DMS 273 (cell line): ENCODE measurements around the gene VPS8.
A peak's percentile ranks its signal among the peaks of the same experiment; 100 is the strongest.

Experiments used
- DNase-seq: peaks from one replicate; lab custom pipeline; 2025; ENCODE audit not compliant: unreplicated experiment; lab: John Stamatoyannopoulos, UW

Gene VPS8, protein sequence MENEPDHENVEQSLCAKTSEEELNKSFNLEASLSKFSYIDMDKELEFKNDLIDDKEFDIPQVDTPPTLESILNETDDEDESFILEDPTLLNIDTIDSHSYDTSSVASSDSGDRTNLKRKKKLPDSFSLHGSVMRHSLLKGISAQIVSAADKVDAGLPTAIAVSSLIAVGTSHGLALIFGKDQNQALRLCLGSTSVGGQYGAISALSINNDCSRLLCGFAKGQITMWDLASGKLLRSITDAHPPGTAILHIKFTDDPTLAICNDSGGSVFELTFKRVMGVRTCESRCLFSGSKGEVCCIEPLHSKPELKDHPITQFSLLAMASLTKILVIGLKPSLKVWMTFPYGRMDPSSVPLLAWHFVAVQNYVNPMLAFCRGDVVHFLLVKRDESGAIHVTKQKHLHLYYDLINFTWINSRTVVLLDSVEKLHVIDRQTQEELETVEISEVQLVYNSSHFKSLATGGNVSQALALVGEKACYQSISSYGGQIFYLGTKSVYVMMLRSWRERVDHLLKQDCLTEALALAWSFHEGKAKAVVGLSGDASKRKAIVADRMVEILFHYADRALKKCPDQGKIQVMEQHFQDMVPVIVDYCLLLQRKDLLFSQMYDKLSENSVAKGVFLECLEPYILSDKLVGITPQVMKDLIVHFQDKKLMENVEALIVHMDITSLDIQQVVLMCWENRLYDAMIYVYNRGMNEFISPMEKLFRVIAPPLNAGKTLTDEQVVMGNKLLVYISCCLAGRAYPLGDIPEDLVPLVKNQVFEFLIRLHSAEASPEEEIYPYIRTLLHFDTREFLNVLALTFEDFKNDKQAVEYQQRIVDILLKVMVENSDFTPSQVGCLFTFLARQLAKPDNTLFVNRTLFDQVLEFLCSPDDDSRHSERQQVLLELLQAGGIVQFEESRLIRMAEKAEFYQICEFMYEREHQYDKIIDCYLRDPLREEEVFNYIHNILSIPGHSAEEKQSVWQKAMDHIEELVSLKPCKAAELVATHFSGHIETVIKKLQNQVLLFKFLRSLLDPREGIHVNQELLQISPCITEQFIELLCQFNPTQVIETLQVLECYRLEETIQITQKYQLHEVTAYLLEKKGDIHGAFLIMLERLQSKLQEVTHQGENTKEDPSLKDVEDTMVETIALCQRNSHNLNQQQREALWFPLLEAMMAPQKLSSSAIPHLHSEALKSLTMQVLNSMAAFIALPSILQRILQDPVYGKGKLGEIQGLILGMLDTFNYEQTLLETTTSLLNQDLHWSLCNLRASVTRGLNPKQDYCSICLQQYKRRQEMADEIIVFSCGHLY (N-terminal part only)

DNA sequence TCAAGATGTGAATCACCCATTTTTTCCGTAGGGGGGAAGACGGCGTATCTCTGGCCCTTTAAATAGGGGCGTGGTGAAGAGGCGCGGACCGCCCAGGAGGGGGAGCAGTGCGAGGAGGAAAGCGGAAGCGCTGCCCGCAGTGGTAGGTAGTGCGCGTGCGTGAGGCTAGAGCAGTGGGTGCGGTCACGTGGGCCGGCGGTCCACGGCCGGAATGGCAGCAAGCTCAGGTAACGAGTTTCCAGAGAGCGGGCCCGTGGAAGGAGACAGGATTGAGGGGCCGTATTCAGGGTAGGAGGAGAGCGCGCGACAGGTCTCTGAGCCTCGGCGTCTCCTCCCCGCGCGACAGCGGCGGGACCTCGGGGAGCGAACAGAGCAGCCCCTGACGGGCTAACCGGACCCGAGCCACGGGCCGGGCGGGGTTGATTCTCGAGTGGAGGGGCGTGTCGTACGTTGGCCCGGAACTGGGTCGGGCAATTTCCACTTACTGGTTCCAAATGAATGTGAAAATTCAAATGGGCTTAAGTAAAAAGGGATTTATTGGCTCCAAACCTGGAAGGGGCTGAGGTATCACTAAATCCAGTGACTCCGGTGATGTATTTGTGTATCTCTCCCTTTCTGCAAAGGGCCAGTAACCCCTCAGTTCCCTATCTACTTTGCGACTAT, at the start of gene VPS8:
VPS8 (plus strand) TSS at position 168 of the 663 bp plus-strand sequence. CDS start 12,467 bp downstream, outside the sequence.
- DNase-seq: peak; percentile 99

DNA sequence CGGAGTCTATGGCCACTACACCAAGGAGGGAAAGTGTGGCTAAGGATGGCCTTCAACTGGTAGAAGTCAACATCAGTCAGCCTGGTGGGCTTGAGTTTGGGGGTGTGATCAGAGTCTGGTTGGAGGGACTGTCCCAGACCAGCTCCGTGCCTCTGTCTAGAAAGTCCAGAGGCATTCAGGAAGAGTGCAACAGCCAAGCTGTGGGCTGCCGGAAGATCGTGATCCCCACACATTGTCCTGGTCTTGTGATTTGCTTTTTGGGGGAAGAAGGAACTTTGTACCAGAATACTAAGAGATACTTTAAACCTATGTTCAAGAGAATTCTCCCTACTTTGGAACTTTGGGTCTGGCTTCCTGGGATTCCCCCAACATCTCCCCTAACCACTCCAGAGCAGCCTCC, 47.8 kb upstream of the VPS8 start:
- DNase-seq: no peak

DNA sequence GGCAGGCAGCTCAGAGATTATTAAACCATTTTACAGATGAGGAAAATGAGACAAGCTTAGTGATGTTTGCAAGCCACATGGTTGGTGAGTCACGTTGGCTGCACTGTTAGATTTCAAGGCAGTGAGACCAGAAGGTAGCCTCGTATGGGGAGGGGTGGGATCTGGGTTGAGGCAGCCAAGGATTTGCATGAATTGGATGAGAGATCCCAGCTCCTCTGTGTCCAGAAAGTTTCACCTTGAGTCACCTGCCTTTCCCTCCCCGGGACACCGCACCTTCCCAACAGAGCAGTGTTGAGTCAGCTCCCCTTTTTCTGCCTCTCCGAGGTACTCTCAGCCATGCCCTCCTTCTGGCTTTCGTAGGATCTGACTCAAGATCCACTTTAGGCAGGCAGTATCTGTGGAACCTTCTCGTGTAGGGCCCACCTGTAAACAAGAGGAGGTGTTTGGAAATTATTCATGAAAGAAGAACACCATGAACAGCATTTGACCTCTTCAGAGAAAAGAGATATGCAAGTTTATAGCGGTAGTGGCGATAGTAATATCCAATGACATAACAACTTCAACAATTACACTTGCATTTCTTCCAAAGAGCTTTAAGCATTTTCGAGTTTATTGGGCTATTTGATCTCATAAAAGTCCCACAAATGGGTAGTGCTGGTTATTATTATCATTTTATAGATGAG, 46.8 kb upstream of the VPS8 start:
- no peak for DNase-seq

DNA sequence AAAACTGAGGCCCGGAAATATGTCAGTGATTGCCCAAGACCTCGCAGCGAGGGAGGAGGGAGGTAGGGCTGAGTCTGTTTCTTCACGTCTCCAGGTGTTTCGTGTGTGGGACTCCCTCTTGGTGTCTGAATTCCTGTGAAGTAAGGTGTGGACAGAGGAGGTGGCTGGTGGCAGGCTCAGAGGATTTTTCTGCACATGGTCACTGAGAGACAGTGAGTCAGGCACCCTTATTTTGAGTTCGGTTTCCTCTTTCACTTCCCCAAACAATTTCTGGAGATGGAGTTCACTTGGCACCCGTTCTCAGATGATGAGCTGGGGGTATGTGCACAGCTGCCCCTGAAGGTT, 46.3 kb upstream of the VPS8 start:
- no peak for DNase-seq

DNA sequence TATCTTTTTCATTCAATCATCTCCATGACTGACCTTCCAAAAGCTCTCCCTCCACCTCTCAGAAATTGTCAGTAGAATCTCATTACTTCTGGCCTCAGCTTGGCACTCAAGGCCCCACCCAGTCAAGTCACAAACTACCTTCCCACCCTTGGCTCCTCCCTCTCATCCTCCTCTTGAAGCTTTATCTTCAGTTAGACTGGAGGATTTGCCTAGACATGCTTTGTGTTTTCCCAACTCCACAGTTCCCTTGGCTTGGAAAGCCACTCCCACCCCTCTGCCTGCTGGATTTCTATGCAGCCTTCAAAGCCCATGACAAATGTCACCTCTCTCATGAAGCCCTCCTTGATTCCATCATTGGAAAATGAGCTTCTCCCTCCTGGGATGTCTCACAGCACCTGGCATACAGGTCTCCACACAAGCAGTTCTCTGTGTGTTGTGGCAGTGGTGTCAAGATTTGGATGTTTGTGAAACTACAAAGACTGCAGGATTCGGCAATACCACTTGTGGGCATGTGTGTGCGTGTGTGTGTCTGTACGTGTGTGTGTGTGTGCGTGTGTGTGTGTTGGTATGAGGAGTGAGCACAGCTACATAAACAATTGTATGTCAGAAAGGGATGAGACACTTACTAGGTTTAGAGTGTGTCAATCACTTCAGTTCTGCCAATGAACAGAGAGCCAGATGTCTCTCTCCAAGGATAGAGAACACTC, 45.3 kb upstream of the VPS8 start:
- DNase-seq: no peak

DNA sequence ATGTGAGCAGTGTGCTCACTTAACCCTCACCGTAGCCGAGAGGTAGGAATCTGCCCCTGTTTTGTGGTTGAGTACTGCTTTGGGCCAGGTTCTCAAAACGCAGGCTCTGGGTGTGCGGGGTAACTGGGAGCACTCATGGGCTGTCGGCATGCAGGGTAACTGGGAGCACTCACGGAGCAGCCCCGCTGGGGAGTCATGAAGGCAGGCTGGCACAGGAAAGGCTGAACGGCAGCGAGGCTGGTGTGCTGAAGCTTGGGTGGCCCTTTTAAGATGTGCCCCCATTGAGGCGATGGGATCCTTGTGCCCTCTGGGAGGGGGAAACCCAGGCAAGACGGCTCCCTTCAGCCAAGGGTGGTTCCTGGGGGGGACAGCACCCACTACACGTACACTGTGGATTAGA, 44.6 kb upstream of the VPS8 start:
- DNase-seq: no peak

DNA sequence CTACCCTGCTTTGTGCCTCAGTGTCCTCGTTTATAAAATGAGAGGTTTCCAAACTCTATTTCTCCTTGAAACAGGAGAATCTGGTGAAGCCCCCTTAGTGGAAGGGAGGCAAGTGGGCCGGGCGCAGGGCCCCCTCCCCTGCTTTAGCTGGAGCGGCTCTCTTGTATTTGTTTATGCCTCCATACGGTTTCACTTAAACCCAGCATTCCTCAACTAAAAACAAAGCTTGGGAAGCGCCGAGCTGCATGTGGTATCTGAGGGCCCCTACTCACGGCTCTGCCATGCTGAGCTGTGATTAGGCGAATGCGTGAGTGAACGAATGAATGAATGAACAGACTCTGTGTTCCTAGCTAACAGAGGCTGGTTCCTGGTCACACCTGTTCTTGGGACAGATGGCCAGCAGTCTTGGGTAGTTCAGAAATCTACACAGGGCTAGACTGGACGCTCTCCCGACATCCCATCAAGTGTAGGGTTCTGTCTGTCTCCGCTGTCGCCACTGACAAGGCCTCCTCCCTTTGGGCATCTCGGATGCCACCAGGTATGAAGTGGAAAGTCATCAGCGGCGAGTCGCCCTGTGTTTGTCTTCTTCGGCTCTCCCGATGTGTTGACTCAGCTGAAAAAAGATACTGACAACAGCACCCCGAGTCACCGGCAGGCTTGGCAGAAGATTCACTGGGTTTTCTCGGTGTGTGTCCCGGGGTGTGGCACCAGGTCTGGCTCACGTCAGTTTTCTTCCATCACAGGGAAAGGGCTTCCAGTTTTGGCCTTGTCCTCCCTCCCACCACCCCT, 42.4 kb upstream of the VPS8 start:
- DNase-seq: no peak

DNA sequence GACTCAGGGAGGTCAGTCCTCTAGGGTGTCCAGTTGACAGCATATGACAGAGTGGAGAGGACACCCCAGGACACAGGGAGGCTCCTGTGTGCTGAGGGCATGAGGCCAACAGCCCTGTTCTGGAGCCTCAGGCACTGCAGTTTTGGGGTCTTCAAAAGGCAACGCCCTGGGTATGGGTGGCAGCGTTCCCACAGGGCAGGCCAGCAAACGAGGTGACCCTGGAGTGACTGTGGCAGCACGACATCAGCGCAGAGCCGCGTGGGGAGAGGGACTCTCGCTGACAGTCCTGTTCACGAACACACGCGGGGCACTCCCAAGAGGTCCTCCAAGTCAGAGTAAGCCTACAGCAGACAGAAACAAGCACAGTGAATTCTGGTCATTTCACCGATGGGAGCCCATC, 41.4 kb upstream of the VPS8 start:
- no peak for DNase-seq

DNA sequence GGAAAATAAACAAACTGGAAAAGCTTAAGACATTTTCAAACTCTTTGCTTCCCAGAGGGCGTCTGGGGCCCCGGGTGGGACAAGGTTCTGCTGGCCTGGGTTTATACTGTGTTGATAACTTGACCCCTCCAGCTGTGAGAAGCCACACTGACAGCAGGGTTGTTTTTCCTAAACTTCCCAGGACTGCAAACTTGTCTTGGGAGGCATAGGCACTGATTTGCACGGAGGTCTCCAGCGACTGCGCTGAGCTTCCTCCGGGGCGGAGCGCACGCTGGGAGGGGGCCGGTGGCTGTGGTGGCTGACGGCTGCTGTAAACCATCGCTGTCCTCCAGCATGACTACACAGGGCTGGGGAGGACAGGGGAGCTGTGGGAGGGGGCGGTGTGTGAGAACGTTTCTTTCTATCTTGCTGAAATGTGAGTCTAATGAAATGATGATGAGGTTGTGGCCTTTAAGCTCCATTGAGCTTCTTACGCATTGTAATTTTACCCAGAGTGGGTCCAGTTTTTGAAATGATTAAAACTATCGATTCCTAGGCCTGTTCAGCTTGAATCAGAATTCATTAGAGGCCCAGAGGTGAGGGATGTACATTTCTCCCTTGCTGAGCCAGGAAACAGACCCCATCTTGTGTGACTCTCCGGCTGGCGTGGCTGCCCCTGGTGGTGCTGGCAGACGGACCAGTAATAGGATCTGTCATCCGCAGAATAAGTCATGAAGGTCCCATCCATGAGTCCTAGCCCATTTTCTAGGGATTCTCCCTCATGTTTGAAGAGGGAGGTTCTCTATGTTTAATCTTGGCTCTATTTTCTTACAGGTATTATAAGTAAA, 40.5 kb upstream of the VPS8 start:
- DNase-seq: no peak

DNA sequence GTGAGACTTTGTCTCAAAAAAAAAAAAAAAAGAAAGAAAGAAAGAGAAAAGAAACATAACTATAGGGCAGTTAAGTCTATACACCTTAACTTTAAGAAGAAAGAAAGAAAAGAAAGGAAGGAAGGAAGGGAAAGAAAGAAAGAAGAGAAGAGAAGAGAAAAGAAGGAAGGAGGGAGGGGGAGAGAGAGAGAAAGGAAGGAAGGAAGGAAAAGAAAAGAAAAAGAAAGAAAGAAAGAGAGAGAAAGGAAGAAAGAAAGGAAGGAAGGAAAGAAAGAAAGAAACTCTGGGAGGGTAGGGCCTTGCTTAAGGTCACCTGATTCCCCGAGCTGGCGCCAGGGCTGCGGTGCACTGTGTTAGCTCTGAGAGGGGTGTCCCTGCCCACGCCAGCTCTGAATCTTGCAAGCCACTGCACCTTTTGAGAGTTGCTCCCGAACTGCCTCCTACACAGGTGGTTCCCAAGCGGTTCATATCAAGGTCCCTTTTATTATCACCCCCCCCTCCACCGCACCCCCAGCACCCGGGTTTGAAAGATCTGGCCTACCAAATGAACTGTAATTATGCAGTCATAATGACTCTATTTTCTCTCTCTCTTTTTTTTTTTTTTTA, 39.2 kb upstream of the VPS8 start:
- no peak for DNase-seq

DNA sequence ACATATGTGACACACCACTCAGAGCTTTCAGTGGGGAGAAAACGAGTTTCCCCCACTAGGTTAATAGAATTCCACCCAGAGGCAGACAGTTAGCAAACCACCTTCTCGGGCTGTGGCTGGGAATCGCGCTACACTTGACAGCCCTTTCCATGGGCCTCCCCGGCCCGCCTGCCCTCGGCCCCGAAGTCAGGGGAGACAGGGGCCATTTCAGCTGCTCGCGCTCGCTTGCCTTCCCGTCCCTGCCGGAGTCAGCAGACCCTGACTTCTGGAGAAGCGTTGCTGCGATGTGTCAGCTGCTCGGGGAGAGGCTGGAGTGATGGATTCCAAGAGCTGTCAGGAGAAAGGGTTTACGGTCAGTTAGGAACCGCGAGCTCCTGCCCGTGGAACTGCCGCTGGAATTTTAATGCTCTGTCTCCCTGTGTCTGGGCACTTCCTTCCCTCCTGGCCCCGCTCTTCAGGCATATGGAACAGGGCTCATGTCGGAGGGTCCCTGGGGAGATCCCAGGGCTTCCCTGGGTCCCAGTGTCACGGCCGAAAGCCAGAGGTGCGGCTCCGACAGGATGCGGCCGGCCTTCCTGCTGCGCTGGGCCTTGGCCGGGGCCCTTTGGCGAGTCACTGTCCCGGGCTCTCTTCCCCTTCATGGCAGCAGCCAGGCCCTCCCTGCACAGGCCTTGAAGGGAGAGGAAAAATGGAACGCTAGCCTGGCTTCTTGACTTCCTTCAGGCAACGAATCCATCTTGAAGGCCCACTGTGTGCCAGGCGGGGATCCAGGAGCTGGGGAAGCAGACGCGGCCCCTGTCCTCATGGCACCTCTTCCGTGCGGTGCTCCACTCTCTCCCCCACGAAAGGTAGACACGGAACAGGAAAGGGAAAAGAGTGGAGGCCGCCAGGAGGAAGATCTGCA, 38.4 kb upstream of the VPS8 start:
- DNase-seq: no peak

DNA sequence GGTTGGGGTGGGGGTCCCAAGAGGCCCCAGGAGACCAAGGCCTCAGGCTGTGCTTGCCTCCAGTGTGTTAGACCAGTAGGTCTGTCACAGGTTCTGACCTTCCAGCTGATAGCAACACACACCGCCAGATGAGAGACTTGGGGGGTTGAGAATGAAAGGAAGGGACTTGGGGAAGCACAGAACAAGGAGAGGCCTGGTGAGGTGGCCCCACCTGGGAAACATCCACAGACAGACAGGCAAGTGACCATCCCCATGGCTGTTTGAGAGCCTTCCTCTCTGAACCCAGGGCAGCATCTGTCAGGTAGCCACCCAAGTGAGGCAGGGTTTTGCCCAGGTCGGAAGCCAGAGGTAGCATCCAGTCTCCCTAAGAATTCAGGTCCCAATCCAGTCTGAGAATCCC, 35.0 kb upstream of the VPS8 start:
- no peak for DNase-seq

DNA sequence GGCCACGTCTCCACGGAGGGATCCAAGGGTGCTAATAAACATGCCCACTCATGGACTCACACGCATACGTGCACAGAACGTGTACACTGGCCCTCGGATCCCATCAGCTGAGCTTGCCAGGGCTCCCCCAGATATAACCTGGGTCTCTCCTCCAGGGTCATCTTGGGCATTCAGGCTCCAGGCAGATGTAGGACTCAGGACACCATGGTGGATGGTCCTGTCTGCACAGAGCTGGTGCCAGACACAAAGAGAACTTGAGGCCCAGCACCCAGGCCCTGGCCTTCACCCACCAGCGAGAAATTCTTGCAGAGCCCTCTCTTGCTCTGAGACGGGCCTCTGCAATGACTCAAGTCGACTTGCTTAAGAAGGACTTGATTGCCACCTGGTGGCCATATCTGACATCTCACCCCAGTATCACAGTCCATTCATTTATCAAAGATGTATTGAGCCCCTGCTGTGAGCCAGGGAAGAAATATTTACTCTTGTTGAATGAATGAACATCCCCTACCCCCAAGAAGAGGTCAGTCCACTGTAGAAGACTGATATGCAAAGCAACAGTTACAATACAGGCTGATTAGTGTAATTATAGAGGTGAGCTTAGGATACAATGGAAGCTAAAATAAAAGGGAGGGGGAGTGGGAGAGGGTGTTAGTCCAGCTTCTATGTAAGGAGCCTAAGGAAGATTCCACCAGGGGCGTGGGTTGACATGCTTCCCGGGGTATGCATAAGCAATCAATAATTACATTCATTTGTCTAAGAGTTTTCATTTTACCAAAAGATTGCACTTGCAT, 34.2 kb upstream of the VPS8 start:
- DNase-seq: peak; percentile 97

DNA sequence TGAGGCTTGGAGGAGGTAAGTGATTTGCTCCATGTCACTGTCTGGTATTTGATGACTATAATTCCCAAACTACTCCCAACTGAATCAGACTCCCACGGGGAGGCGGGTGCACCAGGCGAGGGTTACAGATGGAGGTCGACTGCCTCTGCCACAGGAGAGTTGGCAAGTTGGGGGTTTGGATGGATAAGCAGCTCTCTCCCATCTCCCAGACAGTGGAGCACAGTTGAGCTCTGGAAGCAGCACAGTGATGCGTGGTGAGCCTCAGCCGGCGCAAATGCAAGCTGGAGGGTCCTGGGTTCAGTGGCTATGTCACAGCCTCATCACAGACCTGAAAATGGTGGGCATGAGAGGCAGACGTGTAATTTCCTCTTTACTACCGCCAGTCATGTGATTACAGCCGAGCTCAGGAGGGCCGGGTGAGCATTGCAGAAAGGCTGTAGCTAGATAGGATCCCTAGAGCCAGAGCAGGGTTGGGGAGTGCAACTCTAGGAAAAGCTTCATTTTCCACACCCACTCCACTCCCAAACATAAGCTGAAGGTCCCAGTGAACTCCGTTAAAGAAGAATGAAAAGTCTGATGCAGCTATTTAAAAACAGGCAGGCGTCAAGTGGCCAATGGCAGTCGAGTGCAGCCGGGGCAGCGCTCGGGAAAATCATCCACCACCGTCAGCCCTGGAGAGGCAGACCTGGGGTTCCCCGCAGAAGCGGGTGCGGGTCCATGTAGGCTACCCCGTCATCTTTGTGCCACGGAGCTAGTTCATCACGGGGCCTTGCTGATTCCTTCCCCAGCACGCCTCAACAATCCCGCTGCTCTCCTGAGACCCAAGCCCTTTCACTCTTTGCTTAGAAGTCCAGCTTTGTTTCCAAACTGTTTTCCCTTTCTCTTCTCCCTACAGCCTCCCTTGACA, 33.3 kb upstream of the VPS8 start:
- no peak for DNase-seq

DNA sequence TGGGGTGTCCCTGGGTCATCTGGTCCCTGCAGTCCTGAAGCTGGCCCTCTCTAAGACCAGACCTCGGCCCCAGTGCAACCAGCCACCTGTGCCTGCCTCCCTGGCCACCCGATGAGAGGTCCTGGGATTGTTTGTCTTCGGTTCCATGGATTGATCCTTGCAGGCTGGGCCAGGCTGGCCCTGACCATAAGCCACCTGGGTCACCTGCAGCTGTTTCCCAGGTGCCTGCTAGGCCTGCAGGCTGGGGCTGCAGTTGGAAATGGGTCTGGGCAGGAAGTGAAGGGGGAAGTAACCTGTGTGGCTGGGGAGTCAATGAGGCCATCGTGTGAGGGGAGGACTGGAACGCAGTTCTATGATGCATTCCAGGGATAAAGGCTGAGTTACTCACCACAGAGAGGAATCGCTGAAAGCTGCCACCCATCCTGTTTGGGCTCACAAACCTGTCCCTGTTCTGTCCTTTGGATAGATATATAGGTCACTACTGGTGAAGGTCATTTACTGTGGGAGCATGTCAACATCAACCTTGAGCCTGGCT, 30.9 kb upstream of the VPS8 start:
- no peak for DNase-seq
